Measurements from ENCODE around the gene TLE4. TPM values are rescaled to one million over a fixed set of nuclear protein-coding genes. Genes with fewer than 3 reads are reported as not detected.

The TLE4 gene
- total and polyA plus RNA-seq, 5 experiments from 2014 or later: 25.3 to 110 (median 37.8) TPM

GRCh38 chr9:79688363-79688762 is 116.6 kb downstream of the TLE4 start:
- no peaks in the 10 kb centered on the region for H3K27me3 Mint-ChIP-seq
- ATAC-seq: no peak
- no peak for DNase-seq
- H3K36me3 Mint-ChIP-seq: peaks cover 0 to 11% (median 5%) of the 10 kb centered on the region in 3 donors
- H3K4me1 Mint-ChIP-seq: peaks cover 34 to 79% (median 74%) of the 10 kb centered on the region in 4 donors
- H3K27ac Mint-ChIP-seq: peak overlapping the region in 2 of 10 donors; percentile 19 to 91
- peaks cover 0 to 10% (median 0%) of the 10 kb centered on the region in 9 donors for H3K9me3 Mint-ChIP-seq
- POLR2A ChIA-PET: no interaction called here
- no peak overlapping the region for H3K4me3 Mint-ChIP-seq

- DNase-seq (no peak), ATAC-seq (no peak)
- H3K36me3 Mint-ChIP-seq: peaks cover 0 to 11% (median 5%) of the 10 kb centered on the region in 3 donors
- H3K27ac Mint-ChIP-seq: peak overlapping the region in 1 of 10 donors; percentile 67
- peaks cover 0 to 10% (median 0%) of the 10 kb centered on the region in 9 donors for H3K9me3 Mint-ChIP-seq
- no peaks in the 10 kb centered on the region for H3K27me3 Mint-ChIP-seq
- peaks cover 40 to 82% (median 76%) of the 10 kb centered on the region in 4 donors for H3K4me1 Mint-ChIP-seq
- POLR2A ChIA-PET: interaction anchor here (0.6 kb wide), 1 partner anchor 115 kb away, joined by 3 read pairs; no protein-coding TSS in a partner anchor
- H3K4me3 Mint-ChIP-seq: no peak overlapping the region
Observed at GRCh38 chr9:79689576-79689975, 117.8 kb downstream of the TLE4 start.

GRCh38 chr9:79691496-79691895 is 119.7 kb downstream of the TLE4 start:
- Mint-ChIP-seq H3K36me3 (peaks cover 0 to 11% (median 2%) of the 10 kb centered on the region in 3 donors), H3K4me1 (peaks cover 43 to 83% (median 81%) of the 10 kb centered on the region in 4 donors), H3K27me3 (no peaks in the 10 kb centered on the region), H3K9me3 (peaks cover 0 to 10% (median 0%) of the 10 kb centered on the region in 9 donors), H3K27ac (peak overlapping the region in 5 of 10 donors; percentile 8 to 66 (median 20)), H3K4me3 (no peak overlapping the region)
- no peak for DNase-seq
- POLR2A ChIA-PET: no interaction called here
- ATAC-seq: no peak

GRCh38 chr9:79692857-79693571 is 121.2 kb downstream of the TLE4 start:
- H3K27me3 Mint-ChIP-seq: no peaks in the 10 kb centered on the region
- peaks cover 0 to 11% (median 2%) of the 10 kb centered on the region in 3 donors for H3K36me3 Mint-ChIP-seq
- ATAC-seq: no peak
- no peak overlapping the region for H3K4me3 Mint-ChIP-seq
- DNase-seq: no peak
- H3K27ac Mint-ChIP-seq: peak overlapping the region in 1 of 10 donors; percentile 70
- peaks cover 38 to 80% (median 76%) of the 10 kb centered on the region in 4 donors for H3K4me1 Mint-ChIP-seq
- no peaks in the 10 kb centered on the region for H3K9me3 Mint-ChIP-seq
- POLR2A ChIA-PET: no interaction called here

- Mint-ChIP-seq H3K36me3 (peaks cover 0 to 11% (median 2%) of the 10 kb centered on the region in 3 donors), H3K27me3 (no peaks in the 10 kb centered on the region), H3K4me1 (peaks cover 36 to 81% (median 73%) of the 10 kb centered on the region in 4 donors), H3K9me3 (no peaks in the 10 kb centered on the region), H3K4me3 (peak overlapping the region in 2 of 10 donors; percentile 17 to 47), H3K27ac (peak overlapping the region in 5 of 10 donors; percentile 17 to 72 (median 41))
- ATAC-seq (no peak), DNase-seq (no peak)
- POLR2A ChIA-PET: interaction anchor here (1.4 kb wide), 1 partner anchor 122 kb away, joined by 6 read pairs; the partner anchor contains the start of gene TLE4
Observed at GRCh38 chr9:79693750-79694149, 122.0 kb downstream of the TLE4 start.

- no peaks in the 10 kb centered on the region for H3K27me3 Mint-ChIP-seq
- no peak for ATAC-seq
- POLR2A ChIA-PET: interaction anchor here (1.4 kb wide), 1 partner anchor 123 kb away, joined by 6 read pairs; the partner anchor contains the start of gene TLE4
- peak overlapping the region in 4 of 10 donors; percentile 3 to 47 (median 18) for H3K4me3 Mint-ChIP-seq
- H3K27ac Mint-ChIP-seq: peak overlapping the region in 3 of 10 donors; percentile 13 to 72 (median 17)
- no peaks in the 10 kb centered on the region for H3K9me3 Mint-ChIP-seq
- peaks cover 36 to 81% (median 75%) of the 10 kb centered on the region in 4 donors for H3K4me1 Mint-ChIP-seq
- H3K36me3 Mint-ChIP-seq: peaks cover 0 to 11% (median 2%) of the 10 kb centered on the region in 3 donors
- no peak for DNase-seq
Observed at GRCh38 chr9:79694208-79694607, 122.4 kb downstream of the TLE4 start.

GRCh38 chr9:79694676-79695400 is 123.1 kb downstream of the TLE4 start:
- POLR2A ChIA-PET: interaction anchor here (1.1 to 1.4 kb wide), 2 partner anchors 13 to 123 kb away, joined by 3 to 6 read pairs; partner anchors contain the start of gene TLE4
- no peaks in the 10 kb centered on the region for H3K9me3 Mint-ChIP-seq
- peaks cover 40 to 85% (median 78%) of the 10 kb centered on the region in 4 donors for H3K4me1 Mint-ChIP-seq
- H3K36me3 Mint-ChIP-seq: peaks cover 0 to 11% (median 2%) of the 10 kb centered on the region in 3 donors
- H3K27me3 Mint-ChIP-seq: no peaks in the 10 kb centered on the region
- H3K4me3 Mint-ChIP-seq: peak overlapping the region in 4 of 10 donors; percentile 3 to 49 (median 28)
- ATAC-seq: no peak
- H3K27ac Mint-ChIP-seq: peak overlapping the region in 3 of 10 donors; percentile 4 to 72 (median 55)
- no peak for DNase-seq

GRCh38 chr9:79695531-79696175 is 123.9 kb downstream of the TLE4 start:
- no peaks in the 10 kb centered on the region for H3K9me3 Mint-ChIP-seq
- peak overlapping the region in 9 of 10 donors; percentile 2 to 63 (median 38) for H3K27ac Mint-ChIP-seq
- peaks cover 42 to 89% (median 81%) of the 10 kb centered on the region in 4 donors for H3K4me1 Mint-ChIP-seq
- H3K27me3 Mint-ChIP-seq: no peaks in the 10 kb centered on the region
- peak in 3 of 10 donors; percentile 8 to 12 (median 8) for DNase-seq
- peak; percentile 25 to 33 for ATAC-seq
- peaks cover 0 to 11% (median 2%) of the 10 kb centered on the region in 3 donors for H3K36me3 Mint-ChIP-seq
- POLR2A ChIA-PET: interaction anchor here (1.1 kb wide), 1 partner anchor 12 kb away, joined by 3 read pairs; no protein-coding TSS in a partner anchor
- peak overlapping the region in 6 of 10 donors; percentile 0 to 63 (median 48) for H3K4me3 Mint-ChIP-seq

GRCh38 chr9:79698967-79699366 is 127.2 kb downstream of the TLE4 start:
- ATAC-seq: no peak

GRCh38 chr9:79699479-79699878 is 127.7 kb downstream of the TLE4 start:
- H3K36me3 Mint-ChIP-seq: peaks cover 0 to 12% (median 6%) of the 10 kb centered on the region in 3 donors
- peak overlapping the region in 1 of 10 donors; percentile 29 for H3K27ac Mint-ChIP-seq
- no peak overlapping the region for H3K4me3 Mint-ChIP-seq
- no peaks in the 10 kb centered on the region for H3K9me3 Mint-ChIP-seq
- ATAC-seq (no peak), DNase-seq (no peak)
- POLR2A ChIA-PET: interaction anchor here (1.9 kb wide), 1 partner anchor 127 kb away, joined by 6 read pairs; the partner anchor contains the start of gene TLE4
- no peaks in the 10 kb centered on the region for H3K27me3 Mint-ChIP-seq
- H3K4me1 Mint-ChIP-seq: peaks cover 29 to 68% (median 50%) of the 10 kb centered on the region in 4 donors

More at GRCh38 chr9:79698967-79699366, 127.2 kb downstream of the TLE4 start:
- Mint-ChIP-seq H3K27me3 (no peaks in the 10 kb centered on the region), H3K4me3 (no peak overlapping the region), H3K36me3 (peaks cover 0 to 8% (median 4%) of the 10 kb centered on the region in 3 donors), H3K9me3 (no peaks in the 10 kb centered on the region), H3K27ac (peak overlapping the region in 3 of 10 donors; percentile 6 to 25 (median 19)), H3K4me1 (peaks cover 33 to 73% (median 55%) of the 10 kb centered on the region in 4 donors)
- POLR2A ChIA-PET: no interaction called here
- no peak for DNase-seq

- H3K27me3 Mint-ChIP-seq: no peaks in the 10 kb centered on the region
- ATAC-seq: no peak
- DNase-seq: no peak
- POLR2A ChIA-PET: interaction anchor here (1.9 kb wide), 1 partner anchor 129 kb away, joined by 6 read pairs; the partner anchor contains the start of gene TLE4
- no peaks in the 10 kb centered on the region for H3K9me3 Mint-ChIP-seq
- peaks cover 6 to 25% (median 17%) of the 10 kb centered on the region in 3 donors for H3K36me3 Mint-ChIP-seq
- peaks cover 22 to 58% (median 37%) of the 10 kb centered on the region in 4 donors for H3K4me1 Mint-ChIP-seq
- H3K27ac Mint-ChIP-seq: peak overlapping the region in 2 of 10 donors; percentile 39 to 42
- peak overlapping the region in 1 of 10 donors; percentile 11 for H3K4me3 Mint-ChIP-seq
Observed at GRCh38 chr9:79700607-79701360, 129.0 kb downstream of the TLE4 start.

Data from naive thymus-derived CD8-positive, alpha-beta T cell (primary cell).